ENCODE measurements around the gene MMP20. TPM values are rescaled to one million over a fixed set of nuclear protein-coding genes. Genes with fewer than 3 reads are reported as not detected.

MMP20 gene
- total and polyA plus RNA-seq, 2 donors (not counting 1 experiment from before 2014, with no cell fraction given), result not detected

GRCh38 chr11:102620179-102620578, 5.0 kb downstream of the MMP20 start:
- POLR2A ChIA-PET, result no interaction called here

GRCh38 chr11:102617466-102618008, 7.6 kb downstream of the MMP20 start:
- H3K4me2 ChIP-seq (replicated peaks; ENCODE audit: low read depth, low read length, poor library complexity, severe bottlenecking), result no peak overlapping the region
- ATAC-seq (ENCODE audit: low read depth), result no peak
- TF ChIP-seq EZH2 (IDR thresholded peaks at IDR 0.05; ENCODE audit: borderline replicate concordance, insufficient read depth, low read depth, low read length, poor library complexity, severe bottlenecking) (no peak), CTCF (IDR thresholded peaks at IDR 0.05) (no peak)
- peaks cover 3 to 9% of the 10 kb centered on the region in 2 donors for H3K4me1 ChIP-seq (ENCODE audit: control insufficient read depth in 2 of 2, insufficient read depth in 2 of 2, low read length in 2 of 2)
- H3K9ac ChIP-seq (ENCODE audit: low read length), result no peak overlapping the region
- intact Hi-C loops (cut with micrococcal nuclease), result no loop called here
- H3K27me3 ChIP-seq (replicated peaks in 1 of 4; ENCODE audit: control extremely low read depth in 1 of 4, control insufficient read depth in 3 of 4, insufficient read depth in 4 of 4, low read length in 3 of 4), result no peaks in the 10 kb centered on the region
- no peak overlapping the region for H3K4me3 ChIP-seq (ENCODE audit: control extremely low read depth in 1 of 5, extremely low read depth in 1 of 5, insufficient read depth in 1 of 5, low read depth in 2 of 5, low read length in 4 of 5)
- H3K79me2 ChIP-seq (ENCODE audit: control insufficient read depth, insufficient read depth, low read length), result no peaks in the 10 kb centered on the region
- H2AFZ ChIP-seq (ENCODE audit: insufficient read depth, low read depth, low read length, poor library complexity, severe bottlenecking), result no peak overlapping the region
- H3K36me3 ChIP-seq (replicated peaks in 1 of 2; ENCODE audit: control extremely low read depth in 1 of 2, control insufficient read depth in 1 of 2, extremely low read depth in 1 of 2, insufficient read depth in 2 of 2, low read length in 1 of 2), result no peaks in the 10 kb centered on the region
- no peak for DNase-seq
- no peak overlapping the region for H3K27ac ChIP-seq (ENCODE audit: low read length in 2 of 2)
- CTCF ChIA-PET, result no interaction called here
- no peak overlapping the region for H3K4me3 Mint-ChIP-seq
- H3K4me1 Mint-ChIP-seq, result peaks cover 10% of the 10 kb centered on the region
- no peak overlapping the region for H3K27ac Mint-ChIP-seq
- H3K27me3 Mint-ChIP-seq, result no peaks in the 10 kb centered on the region
- WGBS (ENCODE audit: insufficient coverage), result 100% methylated on average over 1 of the region's 1 CpG
- no peaks in the 10 kb centered on the region for H3K9me3 ChIP-seq (ENCODE audit: control extremely low read depth in 1 of 3, control insufficient read depth in 2 of 3, insufficient read depth in 1 of 3, low read length in 2 of 3)
- no peaks in the 10 kb centered on the region for H3K9me3 Mint-ChIP-seq (ENCODE audit: insufficient read depth)
- no peaks in the 10 kb centered on the region for H4K20me1 ChIP-seq (ENCODE audit: control insufficient read depth, insufficient read depth, low read length, poor library complexity, severe bottlenecking)
- POLR2A ChIA-PET, result no interaction called here

More at GRCh38 chr11:102620179-102620578, 5.0 kb downstream of the MMP20 start:
- TF ChIP-seq EZH2 (IDR thresholded peaks at IDR 0.05; ENCODE audit: borderline replicate concordance, insufficient read depth, low read depth, low read length, poor library complexity, severe bottlenecking) (no peak), CTCF (IDR thresholded peaks at IDR 0.05) (no peak)
- no peak overlapping the region for H2AFZ ChIP-seq (ENCODE audit: insufficient read depth, low read depth, low read length, poor library complexity, severe bottlenecking)
- no peak overlapping the region for H3K9ac ChIP-seq (ENCODE audit: low read length)
- H3K9me3 ChIP-seq (ENCODE audit: control extremely low read depth in 1 of 3, control insufficient read depth in 2 of 3, insufficient read depth in 1 of 3, low read length in 2 of 3), result no peaks in the 10 kb centered on the region
- H3K27ac Mint-ChIP-seq, result no peak overlapping the region
- no peak for DNase-seq
- no peak overlapping the region for H3K4me3 Mint-ChIP-seq
- H3K4me3 ChIP-seq (ENCODE audit: control extremely low read depth in 1 of 5, extremely low read depth in 1 of 5, insufficient read depth in 1 of 5, low read depth in 2 of 5, low read length in 4 of 5), result no peak overlapping the region
- ATAC-seq (ENCODE audit: low read depth), result no peak
- no peak overlapping the region for H3K4me2 ChIP-seq (replicated peaks; ENCODE audit: low read depth, low read length, poor library complexity, severe bottlenecking)
- no peaks in the 10 kb centered on the region for H3K36me3 ChIP-seq (replicated peaks in 1 of 2; ENCODE audit: control extremely low read depth in 1 of 2, control insufficient read depth in 1 of 2, extremely low read depth in 1 of 2, insufficient read depth in 2 of 2, low read length in 1 of 2)
- CTCF ChIA-PET, result no interaction called here
- H3K27me3 ChIP-seq (replicated peaks in 1 of 4; ENCODE audit: control extremely low read depth in 1 of 4, control insufficient read depth in 3 of 4, insufficient read depth in 4 of 4, low read length in 3 of 4), result no peaks in the 10 kb centered on the region
- no peaks in the 10 kb centered on the region for H3K4me1 Mint-ChIP-seq
- no peak overlapping the region for H3K27ac ChIP-seq (ENCODE audit: low read length in 2 of 2)
- H3K4me1 ChIP-seq (ENCODE audit: control insufficient read depth in 2 of 2, insufficient read depth in 2 of 2, low read length in 2 of 2), result no peaks in the 10 kb centered on the region
- H3K9me3 Mint-ChIP-seq (ENCODE audit: insufficient read depth), result no peaks in the 10 kb centered on the region
- H4K20me1 ChIP-seq (ENCODE audit: control insufficient read depth, insufficient read depth, low read length, poor library complexity, severe bottlenecking), result no peaks in the 10 kb centered on the region
- intact Hi-C loops (cut with micrococcal nuclease), result no loop called here
- H3K27me3 Mint-ChIP-seq, result no peaks in the 10 kb centered on the region
- H3K79me2 ChIP-seq (ENCODE audit: control insufficient read depth, insufficient read depth, low read length), result no peaks in the 10 kb centered on the region
